HG03159 (cell line): ENCODE data around the gene IFI16.
A peak's percentile ranks its signal among the peaks of the same experiment; 100 is the strongest.
"Not testable (repeated sequence)": the region's sequence is repeated elsewhere in the genome, so short reads cannot be mapped to it uniquely, and the experiment has no call there.

Experiments
- ATAC-seq: cut with Tn5 transposase; IDR thresholded peaks from one replicate; pipeline ENCODE4 v1.9.1; 2021; ENCODE audit warnings: mild to moderate bottlenecking, moderate library complexity; ENCODE audit not compliant: unreplicated experiment

Gene IFI16

GRCh38 chr1:159006210-159006807 lies 3.4 kb upstream of the IFI16 start:
- not testable (repeated sequence) for ATAC-seq

- no peak for ATAC-seq
Observed at GRCh38 chr1:159007726-159008125, 2.0 kb upstream of the IFI16 start.

GRCh38 chr1:159008744-159009188 lies 941 bp upstream of the IFI16 start:
- ATAC-seq, result peak; percentile 72

GRCh38 chr1:159009287-159009686 lies 420 bp upstream of the IFI16 start:
- ATAC-seq, result no peak

- no peak for ATAC-seq
Observed at GRCh38 chr1:159010391-159010790, 684 bp downstream of the IFI16 start.

- ATAC-seq, result not testable (repeated sequence)
Observed at GRCh38 chr1:159011001-159011400, 1.3 kb downstream of the IFI16 start.

- ATAC-seq, result no peak
Observed at GRCh38 chr1:159011751-159012150, 2.0 kb downstream of the IFI16 start.

GRCh38 chr1:159012495-159012894 lies 2.8 kb downstream of the IFI16 start:
- ATAC-seq, result peak; percentile 37

- ATAC-seq, result no peak
Observed at GRCh38 chr1:159014003-159014571, 4.4 kb downstream of the IFI16 start.

GRCh38 chr1:159014851-159015250 lies 5.1 kb downstream of the IFI16 start:
- ATAC-seq, result no peak

GRCh38 chr1:159015440-159015909 lies 5.8 kb downstream of the IFI16 start:
- peak; percentile 96 for ATAC-seq

GRCh38 chr1:159023723-159024122 lies 14.0 kb downstream of the IFI16 start:
- ATAC-seq, result no peak

GRCh38 chr1:159025043-159025442 lies 15.3 kb downstream of the IFI16 start:
- no peak for ATAC-seq

- not testable (repeated sequence) for ATAC-seq
Observed at GRCh38 chr1:159026841-159027240, 17.1 kb downstream of the IFI16 start.

GRCh38 chr1:159030311-159030710 lies 20.6 kb downstream of the IFI16 start:
- ATAC-seq, result no peak

GRCh38 chr1:159030877-159031447 lies 21.3 kb downstream of the IFI16 start:
- ATAC-seq, result no peak

GRCh38 chr1:159040206-159040605 lies 30.5 kb downstream of the IFI16 start:
- no peak for ATAC-seq

- ATAC-seq, result no peak
Observed at GRCh38 chr1:159040893-159041724, 31.4 kb downstream of the IFI16 start.

GRCh38 chr1:159046486-159046885 lies 36.8 kb downstream of the IFI16 start:
- ATAC-seq, result not testable (repeated sequence)

- ATAC-seq, result no peak
Observed at GRCh38 chr1:159051436-159051835, 41.7 kb downstream of the IFI16 start.

GRCh38 chr1:159054427-159054826 lies 44.7 kb downstream of the IFI16 start:
- no peak for ATAC-seq
